Astrocyte of the cerebellum (primary cell): Measurements from ENCODE around the gene MRPL4.
A peak's percentile ranks its signal among the peaks of the same experiment; 100 is the strongest.

ENCODE experiments used
- DNase-seq: peaks from one replicate; pipeline ENCODE4 v3.0.0-alpha.2; 2011; ENCODE audit warnings: low read depth
- H3K4me3 ChIP-seq: 2 replicates; pipeline ENCODE4 v1.5.1; 2011; ENCODE audit warnings: mild to moderate bottlenecking, low read depth, low read length, moderate library complexity
- CTCF ChIP-seq: IDR thresholded peaks from 2 replicates; pipeline ENCODE4 v1.5.1; 2012; ENCODE audit warnings: low read length, low read depth, moderate library complexity, mild to moderate bottlenecking; ENCODE audit errors: missing control alignments
- in situ Hi-C: cut with HindIII; loops from 2 replicates; pipeline ENCODE4 v1.10.0; 2017; ENCODE audit warnings: low sequenced_read_pairs

Gene MRPL4

DNA sequence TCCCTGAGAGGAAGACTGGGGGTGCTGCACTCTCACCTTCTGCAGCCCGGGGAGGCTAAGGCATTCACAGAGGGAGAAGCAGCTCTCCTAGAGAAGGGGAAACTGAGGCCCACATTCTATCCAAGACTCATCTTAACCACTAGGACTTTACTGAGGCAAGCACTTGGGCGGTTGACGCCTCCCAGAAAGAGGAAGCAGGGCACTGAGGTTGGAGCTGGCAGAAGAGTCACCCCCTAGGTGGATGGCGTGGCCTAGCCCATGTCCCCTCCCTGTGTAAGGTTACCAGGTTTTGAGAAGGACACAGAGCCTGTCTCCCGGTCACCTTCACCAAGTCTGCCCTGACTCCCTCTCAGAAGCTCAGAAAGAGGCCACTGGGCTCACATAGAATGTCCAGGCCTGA is 23.6 kb upstream of the MRPL4 start:
- no peak overlapping the region for H3K4me3 ChIP-seq
- in situ Hi-C loops, result no loop called here
- TF ChIP-seq CTCF, result no peak
- no peak for DNase-seq

GRCh38 chr19:10228920-10229319 is 23.1 kb upstream of the MRPL4 start:
- peak; percentile 50 for TF ChIP-seq CTCF
- DNase-seq, result no peak
- in situ Hi-C loops, result no loop called here
- no peak overlapping the region for H3K4me3 ChIP-seq

DNA sequence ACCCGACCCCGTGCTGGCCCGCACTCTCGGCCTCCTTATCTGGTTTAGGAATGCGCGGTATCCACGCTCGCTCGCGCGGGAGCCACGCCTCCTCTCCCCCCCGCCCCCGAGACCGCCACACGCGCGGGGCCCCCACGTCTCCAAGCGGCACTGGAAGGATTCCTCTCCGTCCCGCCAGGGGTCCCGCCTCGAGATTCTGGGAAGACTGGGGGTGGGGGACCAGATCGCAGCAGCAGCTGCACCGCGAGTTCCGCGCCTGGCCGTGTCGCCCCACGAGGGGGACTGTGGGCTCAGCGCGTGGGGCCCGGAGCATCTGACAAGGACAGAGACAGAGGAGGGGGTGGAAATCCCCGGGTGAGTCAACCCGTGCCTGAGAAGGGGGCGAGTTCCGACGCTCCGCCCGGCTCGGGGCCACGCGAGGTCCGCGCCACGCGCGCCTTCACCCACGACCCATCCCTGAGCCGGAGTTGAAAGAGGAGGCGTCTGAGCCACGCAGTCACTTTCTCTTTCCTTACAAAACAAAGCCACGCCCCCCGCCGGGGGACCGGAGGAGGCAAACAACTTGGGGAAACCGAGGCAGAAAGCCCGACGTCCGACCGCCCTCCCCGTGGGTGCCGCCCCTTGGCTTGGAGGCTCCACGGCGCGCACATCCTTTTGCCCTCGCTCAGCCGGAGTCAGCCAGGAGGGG is 21.7 kb upstream of the MRPL4 start:
- in situ Hi-C loops, result no loop called here
- TF ChIP-seq CTCF, result no peak
- DNase-seq, result no peak
- peak overlapping the region; percentile 82 for H3K4me3 ChIP-seq

DNA sequence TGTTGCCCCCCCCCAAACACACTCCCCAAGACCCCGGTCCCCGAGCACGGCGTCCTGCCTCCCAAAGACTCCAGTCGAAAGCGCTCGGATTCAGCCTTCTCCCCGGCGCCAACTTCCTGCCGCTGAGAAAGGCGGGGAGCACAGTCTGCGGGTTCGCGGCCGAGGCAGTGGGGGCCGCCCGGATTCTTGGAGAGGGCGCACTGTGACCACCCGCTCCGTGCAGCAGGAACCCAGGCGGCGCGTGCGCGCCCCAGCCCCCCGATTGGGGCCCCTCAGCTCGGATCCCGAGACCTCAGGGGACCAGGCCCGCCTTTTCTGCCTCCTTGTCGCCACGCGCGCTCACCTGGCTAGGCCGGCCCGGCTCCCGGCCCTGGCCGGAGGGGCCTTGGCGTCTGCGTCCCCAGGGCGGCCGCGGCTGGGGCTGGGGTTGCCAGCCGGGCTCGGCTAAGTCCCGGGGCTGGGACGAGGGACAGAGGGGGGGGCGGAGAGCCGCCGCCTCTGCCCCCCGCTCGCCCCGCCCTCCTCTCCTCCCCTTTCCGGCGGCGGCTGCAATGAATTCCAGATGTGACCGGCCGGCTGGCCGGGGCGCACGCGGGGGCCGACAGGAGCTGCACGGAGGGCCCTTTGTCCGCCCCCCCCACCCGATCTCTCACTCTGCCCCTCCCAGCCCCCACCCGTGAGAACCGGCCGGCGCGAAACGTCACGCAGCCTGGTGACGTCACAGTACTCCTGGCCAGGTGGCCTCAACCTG is 21.0 kb upstream of the MRPL4 start, which contains the start of gene S1PR2:
TSS of gene S1PR2 (minus strand) at position 471 of the 751 bp plus-strand sequence. CDS start 6,426 bp downstream, outside the sequence.
- no peak for DNase-seq
- H3K4me3 ChIP-seq, result peak within 1 kb of the TSS; percentile 82
- TF ChIP-seq CTCF, result no peak
- in situ Hi-C loops, result no loop called here

DNA sequence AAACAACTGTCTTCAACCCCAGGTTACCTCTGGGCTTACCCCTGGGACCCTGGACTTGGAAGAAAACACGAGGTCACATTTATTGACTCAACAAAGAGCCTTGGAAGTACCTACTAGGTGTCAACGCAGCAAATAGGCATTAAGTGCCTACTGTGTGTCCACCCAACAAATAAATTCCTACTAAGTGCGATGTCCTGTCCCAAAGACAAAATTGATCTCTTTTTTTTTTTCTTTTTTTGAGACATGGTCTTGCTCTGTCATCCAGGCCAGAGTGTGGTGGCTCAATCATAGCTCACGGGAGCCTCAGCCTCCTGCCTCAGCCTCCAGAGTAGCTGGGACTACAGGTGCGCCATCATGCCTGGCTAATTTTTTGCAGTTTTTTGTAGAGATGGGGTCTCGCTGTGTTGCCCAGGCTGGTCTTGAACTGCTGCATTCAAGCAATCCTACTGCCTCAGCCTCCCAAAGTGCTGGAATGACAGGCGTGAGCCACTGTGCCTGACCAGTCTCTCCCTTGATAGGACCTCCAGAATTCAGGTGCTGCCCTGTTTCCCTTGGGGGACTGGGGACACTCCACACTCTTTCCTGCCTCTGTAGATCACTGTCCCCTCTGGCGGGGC is 20.3 kb upstream of the MRPL4 start:
- no peak for DNase-seq
- peak overlapping the region; percentile 82 for H3K4me3 ChIP-seq
- in situ Hi-C loops, result no loop called here
- no peak for TF ChIP-seq CTCF

- DNase-seq, result no peak
- H3K4me3 ChIP-seq, result no peak overlapping the region
- no peak for TF ChIP-seq CTCF
- in situ Hi-C loops, result no loop called here
Measured at GRCh38 chr19:10233946-10234345, 18.1 kb upstream of the MRPL4 start.
